SU-DHL-6 (cell line): ENCODE results near the gene ASCL2.

ENCODE experiments used
- H2AFZ ChIP-seq: fragments of 200-600 bp; sonication (generic); 2 replicates; pipeline ENCODE4 v1.6.1; 2014; ENCODE audit warnings: low read depth, mild to moderate bottlenecking, moderate library complexity, mixed read lengths, antibody characterized with exemption, low read length; ENCODE audit not compliant: severe bottlenecking
- H3F3A ChIP-seq: fragments of 200-600 bp; shearing (Covaris generic); 2 replicates; pipeline ENCODE4 v1.6.0; 2016; ENCODE audit warnings: antibody characterized with exemption, mild to moderate bottlenecking; ENCODE audit not compliant: insufficient read depth
- H3K27ac ChIP-seq: fragments of 200-600 bp; sonication (generic); 2 replicates; pipeline ENCODE4 v1.5.1; 2016; ENCODE audit warnings: low read depth, mild to moderate bottlenecking, low read length, moderate library complexity, mixed read lengths
- H3K27me3 ChIP-seq: fragments of 200-600 bp; sonication (generic), shearing (Covaris generic); 2 replicates; pipeline ENCODE4 v1.6.0; 2014; ENCODE audit warnings: mild to moderate bottlenecking, low read length
- H3K36me3 ChIP-seq: fragments of 200-600 bp; sonication (generic); 2 replicates; pipeline ENCODE4 v1.6.1; 2014; ENCODE audit warnings: mild to moderate bottlenecking, low read length, mixed read lengths
- H3K4me2 ChIP-seq: fragments of 300-600, 200-600 bp; shearing (Covaris generic), sonication (generic); 2 replicates; pipeline ENCODE4 v1.6.0; 2014; ENCODE audit warnings: low read length, low read depth, mild to moderate bottlenecking; ENCODE audit not compliant: poor library complexity, severe bottlenecking
- H3K4me3 ChIP-seq: fragments of 200-600 bp; sonication (generic); 2 replicates; pipeline ENCODE4 v1.5.1; 2014; ENCODE audit warnings: antibody characterized with exemption, low read length, mild to moderate bottlenecking, mixed read lengths; ENCODE audit not compliant: insufficient read depth, poor library complexity, severe bottlenecking
- H3K79me2 ChIP-seq: fragments of 200-600 bp; sonication (generic); 2 replicates; pipeline ENCODE4 v1.6.1; 2014; ENCODE audit warnings: mild to moderate bottlenecking, low read length, moderate library complexity; ENCODE audit not compliant: insufficient read depth
- H3K9ac ChIP-seq: fragments of 200-600 bp; sonication (generic); 2 replicates; pipeline ENCODE4 v1.7.0; 2014; ENCODE audit warnings: mild to moderate bottlenecking, low read length
- H3K9me2 ChIP-seq: fragments of 200-600 bp; sonication (generic); replicated peaks from 2 replicates; pipeline ENCODE4 v1.6.1; 2014; ENCODE audit warnings: low read length; ENCODE audit not compliant: insufficient read depth
- H3K9me3 ChIP-seq: fragments of 200-600 bp; sonication (generic); 2 replicates; pipeline ENCODE4 v1.6.1; 2014; ENCODE audit warnings: low read length, mixed read lengths; ENCODE audit not compliant: insufficient read depth
- H4K20me1 ChIP-seq: fragments of 200-600 bp; sonication (generic); 2 replicates; pipeline ENCODE4 v1.6.1; 2014; ENCODE audit warnings: low read depth, mild to moderate bottlenecking, antibody characterized with exemption, low read length, moderate library complexity, mixed read lengths
- CTCF ChIP-seq: fragments of 200-600 bp; sonication (generic); IDR thresholded peaks from one replicate; pipeline ENCODE4 v1.5.1; 2017; ENCODE audit warnings: antibody characterized with exemption, mild to moderate bottlenecking, low read length, moderate library complexity; ENCODE audit not compliant: insufficient read depth, poor library complexity, severe bottlenecking
- EZH2phosphoT487 ChIP-seq: fragments of 200-600 bp; sonication (generic), shearing (Covaris generic); conservative IDR thresholded peaks from 2 replicates; pipeline ENCODE4 v1.6.1; 2018; ENCODE audit warnings: mild to moderate bottlenecking, antibody characterized with exemption, low read length, moderate library complexity, mixed read lengths

Gene ASCL2

GRCh38 chr11:2302306-2302895 is 32.0 kb upstream of the ASCL2 start:
- H3K9me2 ChIP-seq = no peaks in the 10 kb centered on the region
- H3K36me3 ChIP-seq = no peaks in the 10 kb centered on the region
- H3K9me3 ChIP-seq = no peaks in the 10 kb centered on the region
- H3K27me3 ChIP-seq = no peaks in the 10 kb centered on the region
- no peaks in the 10 kb centered on the region for H3F3A ChIP-seq
- no peak overlapping the region for H3K4me3 ChIP-seq
- H2AFZ ChIP-seq = no peak overlapping the region
- no peak overlapping the region for H3K9ac ChIP-seq
- no peaks in the 10 kb centered on the region for H4K20me1 ChIP-seq
- H3K27ac ChIP-seq = no peak overlapping the region
- H3K4me2 ChIP-seq = no peak overlapping the region
- TF ChIP-seq CTCF (no peak), EZH2phosphoT487 (no peak)
- H3K79me2 ChIP-seq = no peaks in the 10 kb centered on the region

- H3K27ac ChIP-seq = no peak within 1 kb of the TSS
- H3K9me2 ChIP-seq = no peaks in the 10 kb centered on the region
- no peaks in the 10 kb centered on the region for H3K9me3 ChIP-seq
- H3K36me3 ChIP-seq = no peaks in the 10 kb centered on the region
- H3K9ac ChIP-seq = no peak within 1 kb of the TSS
- H2AFZ ChIP-seq = no peak within 1 kb of the TSS
- no peak within 1 kb of the TSS for H3K4me3 ChIP-seq
- H4K20me1 ChIP-seq = no peaks in the 10 kb centered on the region
- H3K27me3 ChIP-seq = no peaks in the 10 kb centered on the region
- no peaks in the 10 kb centered on the region for H3K79me2 ChIP-seq
- H3F3A ChIP-seq = no peaks in the 10 kb centered on the region
- H3K4me2 ChIP-seq = no peak within 1 kb of the TSS
- TF ChIP-seq CTCF (no peak), EZH2phosphoT487 (no peak)
Observed at GRCh38 chr11:2301631-2302305, 31.4 kb upstream of the ASCL2 start, which contains the start of the genes C11orf21 and TSPAN32. Gene C11orf21 (minus strand): TSS chr11:2301918. CDS start chr11:2301808, 110 bp downstream. Gene TSPAN32 (plus strand): TSS chr11:2302013. CDS start chr11:2302150, 137 bp downstream.

- H3K9ac ChIP-seq = no peak overlapping the region
- TF ChIP-seq CTCF (no peak), EZH2phosphoT487 (no peak)
- no peak overlapping the region for H2AFZ ChIP-seq
- no peak overlapping the region for H3K4me2 ChIP-seq
- H4K20me1 ChIP-seq = no peaks in the 10 kb centered on the region
- no peaks in the 10 kb centered on the region for H3F3A ChIP-seq
- H3K79me2 ChIP-seq = no peaks in the 10 kb centered on the region
- no peaks in the 10 kb centered on the region for H3K9me2 ChIP-seq
- no peak overlapping the region for H3K4me3 ChIP-seq
- H3K27ac ChIP-seq = no peak overlapping the region
- H3K36me3 ChIP-seq = no peaks in the 10 kb centered on the region
- H3K27me3 ChIP-seq = no peaks in the 10 kb centered on the region
- H3K9me3 ChIP-seq = no peaks in the 10 kb centered on the region
Observed at GRCh38 chr11:2300936-2301630, 30.7 kb upstream of the ASCL2 start.
